Measurements from ENCODE around the gene EXTL1.

Gene EXTL1

GRCh38 chr1:26081267-26082019, 59.9 kb downstream of the EXTL1 start:
- no peaks in the 10 kb centered on the region for H3K9me3 Mint-ChIP-seq
- H3K27me3 Mint-ChIP-seq = peaks cover 70% of the 10 kb centered on the region
- no peak overlapping the region for H3K27ac Mint-ChIP-seq
- H3K4me1 Mint-ChIP-seq = no peaks in the 10 kb centered on the region
- no peak for ATAC-seq
- no peak overlapping the region for H3K4me3 Mint-ChIP-seq
- H3K36me3 Mint-ChIP-seq = no peaks in the 10 kb centered on the region

GRCh38 chr1:26082020-26082350, 60.4 kb downstream of the EXTL1 start:
- Mint-ChIP-seq H3K9me3 (no peaks in the 10 kb centered on the region), H3K27me3 (peaks cover 69% of the 10 kb centered on the region)

GRCh38 chr1:26083208-26083607, 61.6 kb downstream of the EXTL1 start:
- no peaks in the 10 kb centered on the region for H3K4me1 Mint-ChIP-seq
- no peak for ATAC-seq

More at GRCh38 chr1:26082020-26082350, 60.4 kb downstream of the EXTL1 start:
- Mint-ChIP-seq H3K4me3 (no peak overlapping the region), H3K36me3 (no peaks in the 10 kb centered on the region), H3K27ac (no peak overlapping the region), H3K4me1 (no peaks in the 10 kb centered on the region)
- ATAC-seq = no peak

GRCh38 chr1:26084091-26084561, 62.6 kb downstream of the EXTL1 start:
- no peak overlapping the region for H3K27ac Mint-ChIP-seq
- H3K9me3 Mint-ChIP-seq = no peaks in the 10 kb centered on the region
- H3K27me3 Mint-ChIP-seq = peaks cover 72% of the 10 kb centered on the region
- H3K36me3 Mint-ChIP-seq = no peaks in the 10 kb centered on the region
- no peaks in the 10 kb centered on the region for H3K4me1 Mint-ChIP-seq
- H3K4me3 Mint-ChIP-seq = no peak overlapping the region
- no peak for ATAC-seq

More at GRCh38 chr1:26083208-26083607, 61.6 kb downstream of the EXTL1 start:
- Mint-ChIP-seq H3K27ac (no peak overlapping the region), H3K27me3 (peaks cover 75% of the 10 kb centered on the region), H3K36me3 (no peaks in the 10 kb centered on the region), H3K4me3 (no peak overlapping the region), H3K9me3 (no peaks in the 10 kb centered on the region)

GRCh38 chr1:26084844-26085243, 63.3 kb downstream of the EXTL1 start:
- Mint-ChIP-seq H3K4me3 (no peak overlapping the region), H3K36me3 (no peaks in the 10 kb centered on the region), H3K9me3 (no peaks in the 10 kb centered on the region), H3K27ac (no peak overlapping the region), H3K27me3 (peaks cover 69% of the 10 kb centered on the region), H3K4me1 (no peaks in the 10 kb centered on the region)
- no peak for ATAC-seq

Measured in stimulated activated memory B cell treated with anti-CD40 and anti-IgM and Interleukin-4, amounts not matched to agents 10 μg/mL and 1 μg/mL and 100 μg/mL, for 72 hours (primary cell).